HG03097 (cell line): ENCODE measurements around the gene TBX19.
"Not testable (repeated sequence)": the region's sequence is repeated elsewhere in the genome, so short reads cannot be mapped to it uniquely, and the experiment has no call there.

ENCODE experiments used
- ATAC-seq: cut with Tn5 transposase; IDR thresholded peaks from one replicate; pipeline ENCODE4 v1.9.1; 2021; ENCODE audit not compliant: unreplicated experiment, low FRiP score

The TBX19 gene

DNA sequence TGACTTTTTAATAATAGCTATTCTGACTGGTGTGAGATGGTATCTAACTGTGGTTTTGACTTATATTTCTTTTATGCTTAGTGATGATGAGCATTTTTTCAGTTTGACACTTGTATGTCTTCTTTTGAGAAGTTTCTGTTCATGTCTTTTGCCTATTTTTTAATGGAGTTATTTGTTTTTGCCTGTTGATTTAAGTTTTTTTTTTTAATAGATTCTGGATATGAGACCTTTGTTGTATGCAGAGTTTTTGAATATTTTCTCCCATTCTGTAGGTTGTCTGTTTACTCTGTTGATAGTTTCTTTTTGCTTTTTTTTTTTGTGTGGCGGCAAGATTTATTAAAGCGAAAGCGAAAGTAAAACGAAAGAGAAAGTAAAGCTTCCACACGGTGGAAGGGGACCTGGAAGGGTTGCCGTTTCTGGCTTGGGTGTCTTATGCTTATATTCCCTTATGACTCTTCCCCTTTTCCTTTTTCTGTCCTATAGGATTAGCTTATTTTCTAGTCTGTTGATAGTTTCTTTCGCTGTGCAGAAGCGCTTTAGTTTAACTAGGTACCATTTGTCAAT is 67.6 kb downstream of the TBX19 start:
- ATAC-seq: no peak

- ATAC-seq: not testable (repeated sequence)
Observed at GRCh38 chr1:168354335-168355269, 73.9 kb downstream of the TBX19 start.

DNA sequence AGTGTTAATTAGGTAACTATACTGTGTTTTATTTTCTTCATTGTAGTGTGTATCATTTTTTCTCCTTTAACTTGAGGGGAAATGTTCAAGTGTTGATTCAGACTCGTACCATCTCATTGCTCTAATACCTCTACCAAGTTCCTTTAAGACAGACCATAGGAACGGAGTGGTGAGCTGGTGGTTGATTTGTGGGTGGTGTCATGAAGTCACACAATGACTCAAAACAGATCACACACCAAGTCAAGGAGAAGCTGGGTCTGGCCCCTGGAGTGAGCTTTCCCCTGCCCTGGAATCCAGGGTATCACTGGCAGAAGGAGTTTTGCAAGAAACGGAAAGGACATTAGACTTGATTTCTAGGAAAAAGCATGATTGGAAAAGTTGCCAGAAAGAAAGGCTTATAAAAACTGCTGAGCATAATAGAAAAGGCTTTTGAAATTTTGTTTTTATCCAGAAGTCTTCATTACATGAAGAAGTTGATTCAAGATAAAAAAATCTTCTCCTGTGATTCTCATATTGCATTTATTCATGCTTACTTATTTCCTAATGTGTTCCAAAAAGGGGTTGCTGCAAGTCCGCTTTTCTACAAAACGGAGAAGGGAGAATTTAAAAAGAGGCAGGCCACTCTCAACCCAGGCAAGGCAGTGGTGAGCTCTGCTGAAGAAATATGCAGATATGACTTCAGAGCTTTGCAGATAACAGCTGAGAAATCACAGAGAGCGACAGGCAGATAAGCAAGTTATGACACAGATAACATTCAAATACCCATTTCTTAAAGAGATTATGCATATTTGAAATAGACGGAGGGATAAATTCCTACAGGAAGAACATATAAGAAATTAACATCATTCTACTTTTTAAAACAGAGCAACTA is 79.7 kb downstream of the TBX19 start:
- ATAC-seq: no peak

DNA sequence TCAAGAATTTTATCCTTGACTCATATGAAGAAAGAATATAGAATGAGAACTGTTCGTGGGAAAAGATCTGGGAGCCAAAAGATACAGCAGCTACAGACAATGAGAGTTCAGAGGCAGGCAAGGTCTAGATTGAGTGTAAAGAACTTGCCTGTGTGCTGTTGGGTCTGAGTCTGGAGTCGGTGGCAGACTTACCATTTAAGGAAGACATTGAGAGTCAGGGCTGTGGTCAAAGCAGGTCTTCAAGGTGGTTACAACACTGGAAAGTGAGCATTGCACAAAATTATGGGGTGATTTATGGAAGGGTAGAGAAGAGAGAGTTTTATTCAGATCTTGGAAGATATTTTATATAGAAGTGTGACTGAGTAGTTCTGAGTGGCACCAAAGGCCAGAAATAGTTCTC is 80.6 kb downstream of the TBX19 start:
- no peak for ATAC-seq

DNA sequence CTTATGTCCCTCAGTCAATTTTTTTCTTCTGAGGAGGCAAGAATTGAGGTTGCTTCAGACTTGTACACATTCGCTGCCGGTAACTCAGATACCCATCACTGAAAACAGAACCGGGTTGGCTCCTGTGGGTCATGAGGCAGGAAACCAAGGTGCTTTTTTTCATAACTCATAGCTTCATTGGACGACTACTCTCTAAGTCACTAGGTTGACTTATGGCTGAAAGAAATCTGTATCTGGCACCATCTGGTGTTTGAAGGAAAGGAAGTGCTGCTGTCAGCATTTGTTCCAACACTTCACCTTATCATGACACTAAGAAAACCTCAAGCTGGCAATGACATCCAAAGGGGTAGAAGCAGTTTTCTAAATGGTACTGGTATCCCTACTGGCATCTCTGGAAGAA is 82.3 kb downstream of the TBX19 start:
- no peak for ATAC-seq
